Heart right ventricle (tissue), 16 donors: ENCODE data around the gene EVC. TPM values are rescaled to one million over a fixed set of nuclear protein-coding genes. Genes with fewer than 3 reads are reported as not detected.
"Not testable (repeated sequence)": the region's sequence is repeated elsewhere in the genome, so short reads cannot be mapped to it uniquely, and the experiment has no call there.

Experiments used
- ATAC-seq, 8 donors: fragments of 200-7000 bp; cut with Tn5 transposase; one replicate each; pipeline ENCODE4 v1.9.1; 2020; ENCODE audit warnings: mild to moderate bottlenecking in 8 of 8, moderate library complexity in 8 of 8, moderate number of reproducible peaks in 1 of 8
- DNase-seq, 2 donors: peaks; one replicate each; pipeline ENCODE4 v3.0.0-alpha.2; 2020
- H3K27ac ChIP-seq, 10 donors: fragments of 200-600 bp; sonication (generic) in 2 of 10; one replicate each; pipeline versions ENCODE4 v1.5.0 to v1.8.0; 2020 to 2022; ENCODE audit warnings: mild to moderate bottlenecking in 3 of 10
- H3K27me3 ChIP-seq, 7 donors: fragments of 200-600 bp; one replicate each; pipeline ENCODE4 v1.8.0; 2021 to 2022; ENCODE audit warnings: mild to moderate bottlenecking in 2 of 7
- H3K36me3 ChIP-seq, 9 donors: fragments of 200-600 bp; sonication (generic) in 1 of 9; one replicate each; pipeline versions ENCODE4 v1.5.0 to v1.8.0; 2020 to 2022; ENCODE audit warnings: mild to moderate bottlenecking in 2 of 9
- H3K4me1 ChIP-seq, 9 donors: fragments of 200-600 bp; sonication (generic) in 1 of 9; one replicate each; pipeline versions ENCODE4 v1.5.0 to v1.8.0; 2020 to 2022; ENCODE audit warnings: mild to moderate bottlenecking in 4 of 9
- H3K4me3 ChIP-seq, 10 donors: fragments of 200-600 bp; sonication (generic) in 2 of 10; one replicate each; pipeline versions ENCODE4 v1.5.0 to v1.8.0; 2020 to 2022; ENCODE audit warnings: mild to moderate bottlenecking in 7 of 10, moderate library complexity in 2 of 10
- H3K9me3 ChIP-seq, 11 donors: fragments of 200-600 bp in 10 of 11; sonication (generic) in 2 of 11; one replicate each; pipeline versions ENCODE4 v1.5.0 to v1.8.0; 2013 to 2022; ENCODE audit warnings: mild to moderate bottlenecking in 2 of 11, control low read depth in 1 of 11, moderate library complexity in 1 of 11
- WGBS, 2 donors: extraction: QIAGEN DNeasy Blood & Tissue Kit; methylation state at CpG; one replicate each; pipeline ENCODE4 v1.1.7; 2013; ENCODE audit warnings: inconsistent platforms in 1 of 2; 5-methylcytosine and 5-hydroxymethylcytosine counted together
- intact Hi-C, 10 donors: fragments of 100-400 bp; cut with DNase I; formaldehyde crosslinking; loops; one replicate each; pipeline versions ENCODE4 v1.11.1 to v1.14.2; 2022
- polyA plus RNA-seq, 2 donors: library from polyadenylated mRNA; stranded (reverse); fragments of 200-250 nt; gene quantifications; one replicate each; pipeline ENCODE4 v1.2.3, GENCODE V29; 2013
- total RNA-seq, 10 donors: library from RNA; stranded (reverse); fragmentation: NEBNext Ultra II Directional in 3 of 10; extraction: Animal tissue kit (Norgen Biotek cat#: 25700) in 3 of 10; gene quantifications; one replicate each; pipeline versions ENCODE4 v1.2.1 to v1.2.4, GENCODE V29; 2021 to 2023
- TF ChIP-seq, protein P1 (sequence below), 9 donors: fragments of 200-600 bp; sonication (generic) in 2 of 9; IDR thresholded peaks; one replicate each; pipeline versions ENCODE4 v1.5.0 to v1.8.0; 2021 to 2022; ENCODE audit warnings: antibody characterized with exemption in 9 of 9, mild to moderate bottlenecking in 5 of 9, moderate library complexity in 1 of 9
- donor health status: Arrhythmogenic right ventricular cardiomyopathy.
- donor health status: ischemic (EF 13 %, LVEDD 7.1; RV severe dilation, severe dysfunction).
- donor health status: healthy with polysubstance abuse.
- donor health status: DM: no; HTN: yes; CAD: no.
- donor health status: DM: no; HTN: no; CAD: no.
- donor health status: ischemic (EF 25% LVEDD 6.9; RV normal size, moderate dysfunction).
- donor health status: ischemic (EF 25% LVEDD 5.7; RV mildly dilated, moderate dysfunction).
- donor health status: healthy.
- donor health status: DM: yes; HTN: yes; CAD: no.
- donor health status: Ischemic cardiomyopathy.
- donor health status: ischemic (EF 35%, LVEDD 5.7; RV mildly dilated, moderate dysfunction).
- donor health status: nonischemic (EF 11% LVEDD 7.7; RV severe dilation, severe dysfunction).
- donor health status: DM: yes; HTN: yes; CAD: no.
- donor health status: PGD.
- donor health status: ischemic (EF 29% LVEDD 5.4; RV normal size, mild dysfunction).
- donor health status: nonischemic (EF 23%, LVEDD 6.1; RV moderate dilation, normal function).

The EVC gene
- total and polyA plus RNA-seq, 12 donors, result 0.97 to 7.5 (median 4.8) TPM

DNA sequence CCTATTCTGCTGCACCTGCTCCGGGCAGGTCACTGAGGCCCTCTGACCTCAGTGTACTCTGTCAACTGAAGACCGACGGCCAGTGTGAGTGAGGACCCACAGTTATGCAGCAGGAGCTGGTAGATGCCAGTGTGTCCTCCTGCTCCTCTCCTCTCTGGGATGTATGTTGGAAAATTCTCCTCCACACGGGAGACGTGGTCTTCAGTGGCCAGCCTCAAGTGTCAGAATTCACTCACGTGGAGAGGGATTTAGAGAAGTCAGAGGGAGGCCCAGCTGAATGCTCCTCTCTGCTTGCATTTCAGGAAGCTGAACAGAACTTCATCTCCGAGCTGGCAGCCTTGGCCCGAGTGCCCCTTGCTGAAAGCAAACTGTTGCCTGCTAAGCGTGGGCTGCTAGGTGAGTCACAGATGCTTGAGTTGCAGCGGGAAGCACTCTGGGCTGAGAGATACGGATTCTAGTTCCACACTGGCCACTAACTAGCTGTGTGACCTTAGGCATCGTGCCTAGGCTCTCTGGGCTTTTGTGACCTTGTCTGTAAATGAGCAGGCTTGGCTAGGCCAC, 98.3 kb downstream of the EVC start:
- H3K27ac ChIP-seq, result no peak overlapping the region
- intact Hi-C loops, result no loop called here

DNA sequence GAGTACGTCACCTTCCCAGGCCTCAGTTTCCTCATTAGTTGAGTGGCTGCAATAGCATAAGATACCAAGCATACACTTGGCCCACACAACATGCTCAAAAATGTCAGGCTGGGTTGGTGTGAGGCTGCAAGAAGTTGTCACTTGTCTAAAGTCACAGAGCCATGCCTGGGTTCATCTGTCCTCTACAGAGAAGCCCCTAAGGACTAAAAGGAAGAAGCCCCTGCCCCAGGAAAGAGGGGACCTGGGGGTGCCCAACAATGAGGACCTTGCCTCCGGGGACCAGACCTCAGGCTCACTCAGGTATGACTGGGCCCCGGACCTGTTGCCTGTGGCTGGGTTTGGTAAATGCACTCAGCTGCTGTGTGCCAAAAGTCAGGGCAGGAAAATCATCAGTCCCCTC, 99.2 kb downstream of the EVC start:
- intact Hi-C loops, result loop anchor here in 7 of 10 donors (5.0 to 10.0 kb wide), 7 partner anchors 755 to 1325 kb away; partner anchors contain the start of gene STK32B (in 4 of the 7)
- no peak overlapping the region for H3K27ac ChIP-seq
- H3K4me3 ChIP-seq, result no peak overlapping the region
- ATAC-seq (no peak), DNase-seq (no peak)
- peaks cover 0 to 13% (median 0%) of the 10 kb centered on the region in 11 donors for H3K9me3 ChIP-seq
- H3K36me3 ChIP-seq, result peaks cover 0 to 63% (median 6%) of the 10 kb centered on the region in 9 donors
- no peaks in the 10 kb centered on the region for H3K4me1 ChIP-seq
- 96 to 97% methylated on average over 3 of the region's 3 CpGs for WGBS, 2 donors
- no peaks in the 10 kb centered on the region for H3K27me3 ChIP-seq
- TF ChIP-seq, protein P1, sequence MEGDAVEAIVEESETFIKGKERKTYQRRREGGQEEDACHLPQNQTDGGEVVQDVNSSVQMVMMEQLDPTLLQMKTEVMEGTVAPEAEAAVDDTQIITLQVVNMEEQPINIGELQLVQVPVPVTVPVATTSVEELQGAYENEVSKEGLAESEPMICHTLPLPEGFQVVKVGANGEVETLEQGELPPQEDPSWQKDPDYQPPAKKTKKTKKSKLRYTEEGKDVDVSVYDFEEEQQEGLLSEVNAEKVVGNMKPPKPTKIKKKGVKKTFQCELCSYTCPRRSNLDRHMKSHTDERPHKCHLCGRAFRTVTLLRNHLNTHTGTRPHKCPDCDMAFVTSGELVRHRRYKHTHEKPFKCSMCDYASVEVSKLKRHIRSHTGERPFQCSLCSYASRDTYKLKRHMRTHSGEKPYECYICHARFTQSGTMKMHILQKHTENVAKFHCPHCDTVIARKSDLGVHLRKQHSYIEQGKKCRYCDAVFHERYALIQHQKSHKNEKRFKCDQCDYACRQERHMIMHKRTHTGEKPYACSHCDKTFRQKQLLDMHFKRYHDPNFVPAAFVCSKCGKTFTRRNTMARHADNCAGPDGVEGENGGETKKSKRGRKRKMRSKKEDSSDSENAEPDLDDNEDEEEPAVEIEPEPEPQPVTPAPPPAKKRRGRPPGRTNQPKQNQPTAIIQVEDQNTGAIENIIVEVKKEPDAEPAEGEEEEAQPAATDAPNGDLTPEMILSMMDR (IDR thresholded peaks at IDR 0.05), result no peak

More for the DNA sequence above, 98.3 kb downstream of the EVC start:
- Histone ChIP-seq H3K9me3 (peaks cover 0 to 13% (median 0%) of the 10 kb centered on the region in 11 donors), H3K27me3 (no peaks in the 10 kb centered on the region), H3K36me3 (peaks cover 0 to 66% (median 6%) of the 10 kb centered on the region in 9 donors), H3K4me3 (no peak overlapping the region), H3K4me1 (no peaks in the 10 kb centered on the region)
- ATAC-seq (no peak), DNase-seq (no peak)
- 87 to 91% methylated on average over 12 of the region's 12 CpGs for WGBS, 2 donors
- TF ChIP-seq, protein P1 (IDR thresholded peaks at IDR 0.05), result no peak

DNA sequence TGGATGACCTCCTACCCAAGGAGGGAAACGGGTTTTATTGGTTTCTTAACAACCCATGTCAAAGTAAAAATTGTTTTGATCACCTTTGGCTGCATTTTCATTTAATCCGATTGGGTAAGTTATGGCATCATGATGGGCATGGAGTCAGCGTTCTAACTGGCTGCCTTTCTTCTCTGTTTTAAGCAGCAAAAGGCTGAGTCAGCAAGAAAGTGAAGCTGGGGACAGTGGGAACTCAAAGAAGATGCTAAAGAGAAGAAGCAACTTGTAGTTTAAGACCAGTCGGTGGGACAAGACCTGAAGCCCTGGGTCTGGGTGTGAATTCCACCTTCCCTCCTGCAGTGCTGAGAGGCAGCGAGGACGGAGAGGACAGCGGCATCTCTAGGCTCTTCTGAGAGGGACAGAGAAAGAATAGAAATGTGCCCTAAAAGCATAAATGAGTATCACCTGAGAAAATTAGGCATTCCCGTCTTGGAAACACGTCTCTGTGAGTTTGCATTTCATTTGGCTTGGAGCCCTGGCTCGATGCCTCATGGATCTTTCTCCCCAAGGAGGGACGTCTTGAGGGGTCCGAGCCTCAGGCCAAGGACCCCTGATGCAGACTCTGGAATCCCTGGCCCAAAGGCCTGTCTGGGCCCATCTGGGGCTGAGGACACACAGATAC, 99.9 kb downstream of the EVC start:
- peaks cover 0 to 56% (median 6%) of the 10 kb centered on the region in 9 donors for H3K36me3 ChIP-seq
- whole genome bisulfite sequencing, 2 donors, result 80 to 86% methylated on average over 12 of the region's 12 CpGs
- DNase-seq (no peak), ATAC-seq (no peak)
- H3K27me3 ChIP-seq, result no peaks in the 10 kb centered on the region
- peaks cover 0 to 13% (median 0%) of the 10 kb centered on the region in 11 donors for H3K9me3 ChIP-seq
- TF ChIP-seq, protein P1 (IDR thresholded peaks at IDR 0.05), result no peak
- no peak overlapping the region for H3K27ac ChIP-seq
- no peaks in the 10 kb centered on the region for H3K4me1 ChIP-seq
- intact Hi-C loops, result loop anchor here in 7 of 10 donors (5.0 to 10.0 kb wide), 7 partner anchors 756 to 1326 kb away; partner anchors contain the start of gene STK32B (in 4 of the 7)
- H3K4me3 ChIP-seq, result no peak overlapping the region

DNA sequence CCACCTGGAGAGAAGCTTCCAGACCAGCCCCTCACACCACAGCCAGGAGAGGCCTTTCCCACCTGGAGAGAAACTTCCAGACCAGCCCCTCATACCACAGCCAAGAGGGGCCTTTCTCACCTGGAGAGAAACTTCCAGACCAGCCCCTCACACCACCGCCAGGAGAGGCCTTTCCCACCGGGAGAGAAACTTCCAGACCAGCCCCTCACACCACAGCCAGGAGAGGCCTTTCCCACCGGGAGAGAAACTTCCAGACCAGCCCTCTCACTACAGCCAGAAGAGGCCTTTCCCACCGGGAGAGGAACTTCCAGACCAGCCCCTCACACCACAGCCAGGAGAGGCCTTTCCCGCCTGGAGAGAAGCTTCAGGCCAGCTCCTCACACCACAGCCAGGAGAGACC, 101.1 kb downstream of the EVC start:
- intact Hi-C loops, result loop anchor here in 8 of 10 donors (2.0 to 10.0 kb wide), 8 partner anchors 757 to 1327 kb away; partner anchors contain the start of gene STK32B (in 5 of the 8)

More for the DNA sequence above, 101.1 kb downstream of the EVC start:
- not testable (repeated sequence) for H3K27ac ChIP-seq, H3K4me3 ChIP-seq, H3K4me1 ChIP-seq, ATAC-seq, H3K27me3 ChIP-seq, DNase-seq
- Histone ChIP-seq H3K9me3 (peaks cover 0 to 13% (median 0%) of the 10 kb centered on the region in 11 donors), H3K36me3 (peaks cover 0 to 48% (median 6%) of the 10 kb centered on the region in 9 donors)
- WGBS, 2 donors, result 88 to 89% methylated on average over 5 of the region's 5 CpGs
